ENCODE measurements around the gene MED13L. TPM values are rescaled to one million over a fixed set of nuclear protein-coding genes. Genes with fewer than 3 reads are reported as not detected.

The MED13L gene
- total and polyA plus RNA-seq, 2 donors (not counting 1 experiment from before 2014, with no cell fraction given): 56.5 to 97.3 TPM

DNA sequence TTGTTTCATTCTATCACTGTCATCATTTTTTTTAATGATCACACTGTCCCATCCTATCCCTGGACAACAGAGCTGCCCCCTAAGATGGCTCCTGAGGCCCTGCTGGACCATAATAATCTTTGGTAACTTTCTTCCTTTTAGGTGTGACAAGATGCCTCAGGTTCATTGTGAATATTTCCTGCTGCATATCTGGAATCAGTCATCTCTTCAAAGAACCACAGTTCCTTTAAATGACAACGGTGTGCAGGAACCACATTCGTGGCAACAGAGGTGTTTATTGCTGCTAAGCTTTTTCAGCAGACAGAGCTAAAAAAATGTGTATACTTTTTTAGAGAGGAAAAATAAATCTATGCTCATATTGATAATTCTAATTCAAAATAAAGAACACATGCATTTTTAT, 312.9 kb downstream of the MED13L start:
- no peaks in the 10 kb centered on the region for H3K9me3 ChIP-seq (ENCODE audit: control insufficient read depth, insufficient read depth, low read depth, low read length)
- H4K20me1 ChIP-seq (ENCODE audit: control insufficient read depth, extremely low read depth, insufficient read depth, low read length): no peaks in the 10 kb centered on the region
- no peak for DNase-seq (ENCODE audit: low read depth in 2 of 2)
- no peak for TF ChIP-seq EZH2 (IDR thresholded peaks at IDR 0.05; ENCODE audit: low read length, missing control alignments)
- TF ChIP-seq, protein P1, sequence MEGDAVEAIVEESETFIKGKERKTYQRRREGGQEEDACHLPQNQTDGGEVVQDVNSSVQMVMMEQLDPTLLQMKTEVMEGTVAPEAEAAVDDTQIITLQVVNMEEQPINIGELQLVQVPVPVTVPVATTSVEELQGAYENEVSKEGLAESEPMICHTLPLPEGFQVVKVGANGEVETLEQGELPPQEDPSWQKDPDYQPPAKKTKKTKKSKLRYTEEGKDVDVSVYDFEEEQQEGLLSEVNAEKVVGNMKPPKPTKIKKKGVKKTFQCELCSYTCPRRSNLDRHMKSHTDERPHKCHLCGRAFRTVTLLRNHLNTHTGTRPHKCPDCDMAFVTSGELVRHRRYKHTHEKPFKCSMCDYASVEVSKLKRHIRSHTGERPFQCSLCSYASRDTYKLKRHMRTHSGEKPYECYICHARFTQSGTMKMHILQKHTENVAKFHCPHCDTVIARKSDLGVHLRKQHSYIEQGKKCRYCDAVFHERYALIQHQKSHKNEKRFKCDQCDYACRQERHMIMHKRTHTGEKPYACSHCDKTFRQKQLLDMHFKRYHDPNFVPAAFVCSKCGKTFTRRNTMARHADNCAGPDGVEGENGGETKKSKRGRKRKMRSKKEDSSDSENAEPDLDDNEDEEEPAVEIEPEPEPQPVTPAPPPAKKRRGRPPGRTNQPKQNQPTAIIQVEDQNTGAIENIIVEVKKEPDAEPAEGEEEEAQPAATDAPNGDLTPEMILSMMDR (conservative IDR thresholded peaks at IDR 0.05 in 1 of 2, IDR thresholded peaks at IDR 0.05 in 1 of 2; ENCODE audit: low read depth in 1 of 2, low read length in 2 of 2): no peak
- peaks cover 9% of the 10 kb centered on the region for H3K4me1 ChIP-seq (ENCODE audit: control insufficient read depth, extremely low read depth, insufficient read depth, low read length)
- H3K27me3 ChIP-seq (ENCODE audit: control insufficient read depth, insufficient read depth, low read length): no peaks in the 10 kb centered on the region
- no peak overlapping the region for H3K9ac ChIP-seq (ENCODE audit: insufficient read depth, low read length)
- H2AFZ ChIP-seq (ENCODE audit: low read length): no peak overlapping the region
- no peak overlapping the region for H3K4me2 ChIP-seq (ENCODE audit: extremely low read depth, insufficient read depth, low read length)
- no peaks in the 10 kb centered on the region for H3K79me2 ChIP-seq (ENCODE audit: control insufficient read depth, insufficient read depth, low read length)
- no peak overlapping the region for H3K4me3 ChIP-seq (replicated peaks in 1 of 4; ENCODE audit: control extremely low read depth in 1 of 4, insufficient read depth in 1 of 4, low read depth in 3 of 4, low read length in 4 of 4)
- peaks cover 11% of the 10 kb centered on the region for H3K36me3 ChIP-seq (ENCODE audit: control insufficient read depth, insufficient read depth, low read length)
- H3K27ac ChIP-seq (ENCODE audit: insufficient read depth, low read length): no peak overlapping the region

DNA sequence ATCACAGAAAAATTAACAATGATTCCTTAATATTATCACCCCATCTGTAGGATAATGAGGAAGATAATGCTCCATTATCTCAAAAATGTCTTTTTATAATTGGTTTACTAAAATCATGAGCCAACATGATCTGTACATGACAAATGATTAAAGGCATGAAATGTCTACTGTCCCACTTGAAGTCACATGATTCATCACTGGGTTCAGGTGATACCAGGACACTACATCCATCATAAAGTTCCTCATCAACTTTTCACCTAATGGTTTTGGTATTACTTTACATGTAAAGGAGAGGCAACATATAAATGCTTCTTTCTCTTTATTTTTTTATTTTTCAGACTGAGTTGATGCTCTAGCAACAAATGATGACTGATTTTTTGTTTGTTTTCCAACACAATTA, 313.3 kb downstream of the MED13L start:
- Histone ChIP-seq H3K4me1 (ENCODE audit: control insufficient read depth, extremely low read depth, insufficient read depth, low read length) (peaks cover 9% of the 10 kb centered on the region), H3K36me3 (ENCODE audit: control insufficient read depth, insufficient read depth, low read length) (peaks cover 11% of the 10 kb centered on the region), H3K27me3 (ENCODE audit: control insufficient read depth, insufficient read depth, low read length) (no peaks in the 10 kb centered on the region), H3K79me2 (ENCODE audit: control insufficient read depth, insufficient read depth, low read length) (no peaks in the 10 kb centered on the region), H4K20me1 (ENCODE audit: control insufficient read depth, extremely low read depth, insufficient read depth, low read length) (no peaks in the 10 kb centered on the region), H3K27ac (ENCODE audit: insufficient read depth, low read length) (no peak overlapping the region), H3K9me3 (ENCODE audit: control insufficient read depth, insufficient read depth, low read depth, low read length) (no peaks in the 10 kb centered on the region), H3K4me3 (replicated peaks in 1 of 4; ENCODE audit: control extremely low read depth in 1 of 4, insufficient read depth in 1 of 4, low read depth in 3 of 4, low read length in 4 of 4) (no peak overlapping the region), H2AFZ (ENCODE audit: low read length) (no peak overlapping the region), H3K9ac (ENCODE audit: insufficient read depth, low read length) (no peak overlapping the region), H3K4me2 (ENCODE audit: extremely low read depth, insufficient read depth, low read length) (no peak overlapping the region)
- TF ChIP-seq EZH2 (IDR thresholded peaks at IDR 0.05; ENCODE audit: low read length, missing control alignments): no peak
- TF ChIP-seq, protein P1 (conservative IDR thresholded peaks at IDR 0.05 in 1 of 2, IDR thresholded peaks at IDR 0.05 in 1 of 2; ENCODE audit: low read depth in 1 of 2, low read length in 2 of 2): no peak
- no peak for DNase-seq (ENCODE audit: low read depth in 2 of 2)

DNA sequence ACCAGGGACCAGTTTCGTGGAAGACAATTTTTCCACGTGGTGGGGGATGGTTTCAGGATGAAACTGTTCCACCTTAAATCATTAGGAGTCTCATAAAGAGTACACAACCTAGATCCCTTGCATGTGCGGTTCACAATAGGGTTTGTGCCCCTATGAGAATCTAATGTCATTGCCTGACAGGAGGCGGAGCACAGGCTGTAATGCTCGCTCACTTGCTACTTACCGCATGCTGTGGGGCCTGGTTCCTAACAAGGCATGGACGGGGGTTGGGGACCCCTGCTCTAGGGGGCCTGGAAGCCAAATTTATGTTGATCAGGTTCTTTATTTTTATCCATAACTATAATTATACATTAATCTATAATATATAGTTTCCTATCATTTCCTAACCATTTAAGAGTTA, 315.3 kb downstream of the MED13L start:
- no peak overlapping the region for H3K4me3 ChIP-seq (replicated peaks in 1 of 4; ENCODE audit: control extremely low read depth in 1 of 4, insufficient read depth in 1 of 4, low read depth in 3 of 4, low read length in 4 of 4)
- peaks cover 5% of the 10 kb centered on the region for H3K36me3 ChIP-seq (ENCODE audit: control insufficient read depth, insufficient read depth, low read length)
- no peaks in the 10 kb centered on the region for H3K79me2 ChIP-seq (ENCODE audit: control insufficient read depth, insufficient read depth, low read length)
- no peak overlapping the region for H2AFZ ChIP-seq (ENCODE audit: low read length)
- peaks cover 9% of the 10 kb centered on the region for H3K4me1 ChIP-seq (ENCODE audit: control insufficient read depth, extremely low read depth, insufficient read depth, low read length)
- no peaks in the 10 kb centered on the region for H3K9me3 ChIP-seq (ENCODE audit: control insufficient read depth, insufficient read depth, low read depth, low read length)
- no peaks in the 10 kb centered on the region for H3K27me3 ChIP-seq (ENCODE audit: control insufficient read depth, insufficient read depth, low read length)
- no peak for DNase-seq (ENCODE audit: low read depth in 2 of 2)
- H3K27ac ChIP-seq (ENCODE audit: insufficient read depth, low read length): peak overlapping the region; percentile 8
- H3K9ac ChIP-seq (ENCODE audit: insufficient read depth, low read length): no peak overlapping the region
- TF ChIP-seq, protein P1 (conservative IDR thresholded peaks at IDR 0.05 in 1 of 2, IDR thresholded peaks at IDR 0.05 in 1 of 2; ENCODE audit: low read depth in 1 of 2, low read length in 2 of 2): no peak
- TF ChIP-seq EZH2 (IDR thresholded peaks at IDR 0.05; ENCODE audit: low read length, missing control alignments): no peak
- no peak overlapping the region for H3K4me2 ChIP-seq (ENCODE audit: extremely low read depth, insufficient read depth, low read length)
- no peaks in the 10 kb centered on the region for H4K20me1 ChIP-seq (ENCODE audit: control insufficient read depth, extremely low read depth, insufficient read depth, low read length)
